ENCODE results near the gene FIS1.
A peak's percentile ranks its signal among the peaks of the same experiment; 100 is the strongest.

The FIS1 gene

DNA sequence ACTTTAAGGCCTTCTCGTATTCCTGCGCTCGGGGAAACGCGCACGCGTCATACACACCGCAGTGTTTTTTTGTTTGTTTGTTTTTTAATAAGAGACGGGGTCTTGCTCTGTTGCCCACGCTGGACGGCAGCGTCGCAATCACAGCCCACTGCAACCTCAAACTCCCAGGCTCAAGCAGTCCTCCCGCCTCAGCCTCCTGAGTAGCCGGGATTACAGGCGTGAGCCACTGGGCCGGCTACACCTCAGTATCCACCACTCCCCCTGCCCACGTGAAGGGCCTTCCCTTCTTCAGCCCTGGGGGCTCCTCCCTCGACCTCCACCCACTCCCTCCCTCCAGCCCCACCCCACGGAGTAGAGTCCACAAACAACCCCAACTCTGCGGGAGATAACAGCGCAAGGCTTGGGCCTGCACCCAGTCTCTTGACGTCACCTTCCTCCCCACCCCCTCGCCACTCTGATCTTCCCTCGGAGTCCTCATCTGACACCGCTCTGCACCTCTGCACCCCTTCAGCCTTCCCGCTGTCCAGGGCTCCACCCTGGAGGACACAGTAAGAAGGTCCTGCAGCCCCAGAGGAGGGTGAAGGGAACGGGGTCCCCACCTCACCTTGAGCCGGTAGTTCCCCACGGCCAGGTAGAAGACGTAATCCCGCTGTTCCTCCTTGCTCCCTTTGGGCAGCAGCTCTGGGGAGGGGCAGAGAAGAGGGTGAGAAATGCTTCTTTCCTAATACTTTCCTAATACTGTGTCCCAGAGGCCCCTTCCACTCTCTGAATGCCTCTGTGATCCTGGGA lies 4.5 kb downstream of the FIS1 start:
- Mint-ChIP-seq H3K36me3 (peaks cover 33% of the 10 kb centered on the region), H3K4me3 (no peak overlapping the region), H3K9me3 (no peaks in the 10 kb centered on the region), H3K27ac (no peak overlapping the region), H3K27me3 (no peaks in the 10 kb centered on the region), H3K4me1 (peaks cover 21% of the 10 kb centered on the region)
- ATAC-seq: no peak

DNA sequence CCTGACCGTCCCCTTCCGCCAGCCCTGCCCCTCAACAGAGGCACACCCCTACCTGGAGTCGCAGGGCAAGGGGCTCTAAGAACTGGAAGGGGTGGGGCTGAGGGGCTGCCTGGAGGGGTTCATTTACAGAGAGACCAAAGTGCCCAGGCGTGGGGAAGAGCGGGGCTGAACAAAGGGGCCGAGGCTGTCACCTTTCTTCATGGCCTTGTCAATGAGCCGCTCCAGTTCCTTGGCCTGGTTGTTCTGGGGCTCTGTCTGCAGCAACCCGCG lies 5.0 kb downstream of the FIS1 start:
- no peak overlapping the region for H3K27ac Mint-ChIP-seq
- H3K9me3 Mint-ChIP-seq: no peaks in the 10 kb centered on the region
- no peak for ATAC-seq
- H3K36me3 Mint-ChIP-seq: peaks cover 27% of the 10 kb centered on the region
- peaks cover 15% of the 10 kb centered on the region for H3K4me1 Mint-ChIP-seq
- H3K27me3 Mint-ChIP-seq: no peaks in the 10 kb centered on the region
- H3K4me3 Mint-ChIP-seq: no peak overlapping the region

DNA sequence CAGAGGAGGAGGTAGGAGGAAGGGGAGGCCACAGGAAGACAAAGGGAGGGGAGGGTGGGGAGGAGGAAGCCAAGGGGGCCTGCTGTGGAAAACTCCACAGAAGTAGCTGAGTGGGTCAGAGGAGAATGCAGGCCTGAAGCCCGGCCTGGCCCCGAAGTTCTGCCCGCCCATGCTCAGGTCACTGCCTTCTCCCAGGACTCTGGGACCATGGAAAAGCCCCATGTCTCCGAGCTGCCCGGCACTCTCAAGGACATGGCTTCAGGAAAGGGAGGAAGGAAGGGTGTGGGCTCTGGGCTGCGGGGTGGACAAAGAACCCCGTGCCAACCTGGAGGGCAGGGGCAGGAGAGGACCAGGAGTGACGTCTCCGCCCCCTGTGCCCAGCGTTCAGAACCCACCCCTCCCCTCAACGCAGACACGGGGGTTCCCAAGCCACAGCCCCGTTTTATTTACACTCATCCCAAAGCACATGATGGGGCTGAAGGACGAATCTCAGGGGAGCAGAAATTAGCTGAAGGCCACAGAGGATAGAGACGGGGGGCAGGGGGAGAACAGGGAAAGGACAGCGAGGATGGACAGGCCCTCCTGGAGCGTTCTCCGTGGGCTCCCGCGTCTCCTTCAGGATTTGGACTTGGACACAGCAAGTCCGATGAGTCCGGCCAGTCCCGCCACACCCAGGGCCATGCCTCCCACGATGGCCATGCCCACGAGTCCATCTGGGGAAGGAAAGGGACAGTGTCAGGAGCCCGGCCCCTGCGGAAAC lies 5.5 kb downstream of the FIS1 start:
- peaks cover 26% of the 10 kb centered on the region for H3K36me3 Mint-ChIP-seq
- H3K27ac Mint-ChIP-seq: no peak overlapping the region
- no peak overlapping the region for H3K4me3 Mint-ChIP-seq
- no peaks in the 10 kb centered on the region for H3K27me3 Mint-ChIP-seq
- no peaks in the 10 kb centered on the region for H3K9me3 Mint-ChIP-seq
- no peak for ATAC-seq
- peaks cover 14% of the 10 kb centered on the region for H3K4me1 Mint-ChIP-seq

DNA sequence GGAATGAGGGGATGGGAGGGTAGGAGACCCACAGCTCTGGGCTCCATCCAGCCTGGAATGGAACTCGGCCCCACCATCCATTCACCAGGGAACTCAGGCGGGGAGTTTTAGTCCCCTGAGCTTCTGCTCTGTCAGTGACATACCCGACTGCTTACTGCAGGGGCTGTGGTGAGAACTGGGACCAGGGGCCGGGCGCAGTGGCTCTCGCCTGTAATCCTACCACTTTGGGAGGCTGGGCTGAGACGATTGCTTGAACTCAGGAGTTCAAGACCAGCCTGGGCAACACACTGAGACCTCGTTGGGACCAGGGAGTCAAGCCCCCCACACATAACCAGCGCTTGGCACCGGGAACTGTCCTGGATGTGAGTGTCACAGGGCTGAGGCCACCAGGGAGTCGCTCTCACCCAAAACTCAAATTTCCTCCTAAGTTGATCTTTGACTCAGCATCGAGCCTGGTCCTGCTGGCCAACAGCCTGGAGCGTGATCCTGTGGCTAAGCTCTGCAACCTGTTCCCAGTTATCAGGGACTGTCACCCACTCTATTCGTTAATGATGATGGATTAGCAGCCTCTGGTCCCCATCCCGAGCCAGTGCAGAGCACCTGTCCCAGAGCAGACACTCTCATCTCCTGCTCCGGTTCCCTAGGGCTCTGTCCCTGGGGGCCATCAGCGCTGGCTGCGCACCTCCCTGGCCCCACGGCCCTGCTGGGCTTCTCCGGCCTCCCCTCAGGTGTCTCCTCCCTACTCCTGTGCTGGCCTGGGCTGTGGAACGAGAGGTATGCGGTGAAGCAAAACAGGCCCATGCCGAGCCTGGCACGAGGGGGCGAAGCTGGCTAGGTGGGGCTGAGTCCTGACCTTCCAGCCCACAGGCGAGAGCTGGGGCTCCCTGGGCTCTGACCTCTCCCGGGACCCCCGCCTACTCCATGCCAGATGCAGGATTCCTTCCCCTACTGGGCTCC lies 6.4 kb downstream of the FIS1 start:
- Mint-ChIP-seq H3K27me3 (no peaks in the 10 kb centered on the region), H3K9me3 (no peaks in the 10 kb centered on the region), H3K4me3 (no peak overlapping the region), H3K27ac (no peak overlapping the region), H3K4me1 (peaks cover 5% of the 10 kb centered on the region), H3K36me3 (peaks cover 26% of the 10 kb centered on the region)
- ATAC-seq: no peak

DNA sequence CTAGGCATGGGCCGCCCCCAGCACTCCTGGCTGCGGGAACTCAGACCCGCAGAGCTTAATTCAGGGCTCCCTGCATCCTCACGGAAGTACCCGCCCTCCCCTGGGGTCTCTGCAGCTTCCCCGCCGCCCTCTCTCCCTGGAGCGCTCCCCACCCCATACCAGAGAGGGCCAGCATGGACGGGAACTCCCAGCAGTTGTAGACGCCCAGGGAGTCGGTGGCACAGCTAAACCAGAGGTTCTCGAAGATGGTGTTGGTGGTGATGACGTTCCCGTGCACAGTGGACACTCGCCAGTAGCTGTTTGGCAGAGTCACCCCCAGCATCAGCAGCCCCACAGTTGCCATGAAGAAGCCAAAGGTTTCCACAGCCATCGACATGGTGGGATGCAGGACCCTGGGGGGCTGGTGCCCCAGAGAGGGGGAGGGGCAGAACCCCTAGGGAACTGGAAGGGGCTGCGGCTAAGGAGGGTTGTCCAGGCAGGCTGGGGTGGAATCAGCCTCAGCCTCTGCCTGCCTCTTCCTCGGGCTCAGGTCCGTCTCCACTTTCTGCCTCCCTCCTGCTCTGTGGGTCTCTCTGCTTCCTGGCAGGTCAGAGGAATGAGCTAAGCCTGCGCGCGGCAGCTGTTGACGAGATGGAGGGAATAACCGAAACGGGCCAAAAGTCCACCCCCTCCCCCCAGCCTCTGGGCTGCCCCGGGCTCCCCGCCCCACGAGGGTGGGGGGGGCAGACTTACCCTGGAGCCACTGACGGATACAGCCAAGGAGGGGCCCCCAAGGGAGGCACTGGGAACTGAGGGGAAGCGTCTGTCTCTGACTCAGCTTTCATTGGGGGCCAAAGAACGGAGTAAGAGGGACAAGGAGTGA lies 7.4 kb downstream of the FIS1 start, which contains the start of gene CLDN15:
Gene CLDN15, minus strand, starts transcription at position 597 of the 862 bp plus-strand sequence. Its CDS starts 221 bp downstream, at position 376.
- Mint-ChIP-seq H3K4me3 (no peak within 1 kb of the TSS), H3K27me3 (no peaks in the 10 kb centered on the region), H3K4me1 (peaks cover 4% of the 10 kb centered on the region), H3K9me3 (no peaks in the 10 kb centered on the region), H3K36me3 (peaks cover 26% of the 10 kb centered on the region), H3K27ac (no peak within 1 kb of the TSS)
- ATAC-seq: no peak

DNA sequence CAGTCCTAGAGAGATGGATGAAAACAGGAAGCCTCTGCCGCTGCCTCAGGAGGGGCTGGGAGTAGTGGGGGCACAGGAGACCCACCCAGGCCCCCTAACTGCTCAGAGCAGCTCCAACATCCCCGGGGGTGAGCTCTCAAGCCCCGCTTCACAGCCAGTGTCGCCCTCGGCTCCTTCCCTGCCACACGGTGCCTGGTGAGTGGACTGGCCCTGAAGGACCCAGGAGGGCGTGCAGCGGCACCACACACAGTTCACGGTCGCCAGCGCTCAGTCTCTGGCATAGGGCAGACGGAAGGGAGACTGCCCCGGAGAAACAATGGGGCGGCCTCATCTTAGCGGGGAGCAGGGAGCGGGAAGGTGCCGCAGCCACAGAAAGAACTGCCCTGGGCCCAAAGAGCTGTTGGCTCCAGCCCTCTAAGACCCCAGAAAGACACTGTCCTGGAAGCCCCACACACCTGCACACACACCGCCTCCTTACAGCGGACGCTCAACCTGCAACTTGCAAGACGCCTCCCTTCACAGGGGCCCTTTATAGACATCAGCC lies 8.5 kb downstream of the FIS1 start:
- no peaks in the 10 kb centered on the region for H3K9me3 Mint-ChIP-seq
- H3K4me1 Mint-ChIP-seq: peaks cover 4% of the 10 kb centered on the region
- H3K27me3 Mint-ChIP-seq: no peaks in the 10 kb centered on the region
- H3K36me3 Mint-ChIP-seq: peaks cover 26% of the 10 kb centered on the region
- H3K4me3 Mint-ChIP-seq: no peak overlapping the region
- no peak for ATAC-seq
- no peak overlapping the region for H3K27ac Mint-ChIP-seq

DNA sequence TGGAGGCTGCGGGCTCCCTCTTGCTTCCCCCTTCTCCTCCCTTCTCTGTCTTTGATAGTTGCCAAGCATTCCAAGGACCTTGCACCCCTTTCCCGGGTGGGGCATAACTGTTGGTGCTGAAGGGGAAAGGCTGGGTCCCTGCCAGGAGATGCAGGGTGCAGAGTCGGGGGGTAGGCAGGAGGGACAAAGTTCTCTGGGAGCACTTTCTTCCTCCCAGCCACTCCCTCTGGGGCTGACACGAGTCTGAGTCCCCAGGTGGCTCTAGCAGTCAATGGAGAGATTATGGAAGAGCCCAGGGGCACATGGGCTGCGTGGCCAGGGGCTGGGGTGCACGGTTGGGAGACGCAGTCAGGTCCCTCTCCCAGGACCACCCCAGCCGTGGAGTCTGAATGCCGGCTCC lies 9.4 kb downstream of the FIS1 start:
- Mint-ChIP-seq H3K27me3 (no peaks in the 10 kb centered on the region), H3K36me3 (peaks cover 23% of the 10 kb centered on the region), H3K4me1 (peaks cover under 1% of the 10 kb centered on the region), H3K27ac (no peak overlapping the region), H3K4me3 (no peak overlapping the region), H3K9me3 (no peaks in the 10 kb centered on the region)
- ATAC-seq: no peak

DNA sequence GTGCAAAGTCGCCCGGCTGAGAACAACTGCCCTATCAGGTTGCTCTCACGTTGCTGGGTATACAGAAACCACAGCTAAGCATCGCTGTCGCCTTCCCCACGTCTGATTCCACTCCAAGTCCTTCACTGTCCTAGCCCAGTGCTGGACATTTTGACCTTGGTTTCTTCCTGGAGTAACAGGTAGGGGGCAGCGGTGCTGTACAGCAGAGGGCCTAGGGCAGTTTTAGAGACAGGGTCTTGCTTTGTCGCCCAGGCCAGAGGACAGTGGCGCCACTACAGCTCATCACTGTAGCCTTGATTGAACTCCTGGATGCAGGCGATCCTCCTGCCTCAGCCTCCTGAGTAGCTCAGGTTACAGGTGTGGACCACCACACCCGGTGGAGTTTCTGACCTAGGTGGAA lies 9.8 kb downstream of the FIS1 start:
- H3K9me3 Mint-ChIP-seq: no peaks in the 10 kb centered on the region
- peaks cover 23% of the 10 kb centered on the region for H3K36me3 Mint-ChIP-seq
- no peak overlapping the region for H3K4me3 Mint-ChIP-seq
- H3K27ac Mint-ChIP-seq: no peak overlapping the region
- ATAC-seq: no peak
- no peaks in the 10 kb centered on the region for H3K27me3 Mint-ChIP-seq
- H3K4me1 Mint-ChIP-seq: no peaks in the 10 kb centered on the region

DNA sequence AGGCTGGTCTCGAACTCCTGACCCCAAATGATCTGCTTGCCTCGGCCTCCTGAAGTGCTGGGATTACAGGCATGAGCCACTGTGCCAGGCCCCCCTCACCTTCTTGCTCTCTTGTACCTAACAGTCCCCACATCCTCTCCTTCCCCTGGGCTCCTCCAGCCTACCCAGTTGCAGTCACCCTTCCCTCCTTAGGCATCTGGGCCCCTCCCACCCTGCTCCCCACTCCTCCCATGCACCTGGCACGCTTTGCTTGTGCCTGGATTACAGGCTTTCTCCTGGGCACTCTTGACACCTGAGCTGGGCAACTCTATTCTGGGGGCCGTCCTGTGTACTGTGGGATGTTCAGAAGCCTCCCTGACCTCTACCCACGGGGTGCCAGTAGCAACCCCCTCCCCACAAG lies 10.2 kb downstream of the FIS1 start:
- Mint-ChIP-seq H3K9me3 (no peaks in the 10 kb centered on the region), H3K27ac (no peak overlapping the region), H3K27me3 (no peaks in the 10 kb centered on the region), H3K36me3 (peaks cover 23% of the 10 kb centered on the region), H3K4me3 (no peak overlapping the region), H3K4me1 (no peaks in the 10 kb centered on the region)
- ATAC-seq: no peak

DNA sequence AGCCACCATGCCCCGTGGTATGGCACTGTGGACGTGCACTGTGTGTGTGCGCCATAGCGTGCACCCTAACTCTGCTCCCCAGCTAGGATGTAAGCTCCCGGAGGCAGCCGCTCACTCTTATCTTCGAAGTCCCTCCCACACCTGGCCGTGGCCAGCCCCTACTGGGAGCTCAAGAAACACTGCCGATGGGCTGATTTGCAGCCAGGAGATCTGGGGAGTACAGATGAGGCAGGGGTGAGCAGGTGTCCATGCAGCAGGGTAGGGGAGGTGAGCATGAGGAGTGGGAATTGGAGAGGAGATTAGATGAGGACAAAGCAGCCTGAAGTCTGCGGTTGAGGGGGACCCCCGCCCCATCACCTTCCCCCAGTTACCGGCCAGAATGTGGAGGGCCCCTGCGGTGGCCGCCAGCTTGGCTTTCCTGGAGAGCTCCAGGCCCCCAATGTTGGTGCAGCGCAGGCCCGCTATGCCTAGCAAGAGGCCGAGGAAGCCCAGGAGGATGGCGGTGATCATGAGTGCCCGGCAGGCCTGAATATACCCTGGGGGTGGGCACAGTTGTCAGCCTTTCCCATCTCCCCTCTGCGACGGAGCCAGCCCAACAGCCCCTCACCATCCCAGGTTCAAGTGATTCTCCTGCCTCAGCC lies 10.9 kb downstream of the FIS1 start:
- Mint-ChIP-seq H3K9me3 (no peaks in the 10 kb centered on the region), H3K4me1 (no peaks in the 10 kb centered on the region), H3K27ac (no peak overlapping the region), H3K36me3 (peaks cover 25% of the 10 kb centered on the region), H3K4me3 (no peak overlapping the region), H3K27me3 (no peaks in the 10 kb centered on the region)
- no peak for ATAC-seq

DNA sequence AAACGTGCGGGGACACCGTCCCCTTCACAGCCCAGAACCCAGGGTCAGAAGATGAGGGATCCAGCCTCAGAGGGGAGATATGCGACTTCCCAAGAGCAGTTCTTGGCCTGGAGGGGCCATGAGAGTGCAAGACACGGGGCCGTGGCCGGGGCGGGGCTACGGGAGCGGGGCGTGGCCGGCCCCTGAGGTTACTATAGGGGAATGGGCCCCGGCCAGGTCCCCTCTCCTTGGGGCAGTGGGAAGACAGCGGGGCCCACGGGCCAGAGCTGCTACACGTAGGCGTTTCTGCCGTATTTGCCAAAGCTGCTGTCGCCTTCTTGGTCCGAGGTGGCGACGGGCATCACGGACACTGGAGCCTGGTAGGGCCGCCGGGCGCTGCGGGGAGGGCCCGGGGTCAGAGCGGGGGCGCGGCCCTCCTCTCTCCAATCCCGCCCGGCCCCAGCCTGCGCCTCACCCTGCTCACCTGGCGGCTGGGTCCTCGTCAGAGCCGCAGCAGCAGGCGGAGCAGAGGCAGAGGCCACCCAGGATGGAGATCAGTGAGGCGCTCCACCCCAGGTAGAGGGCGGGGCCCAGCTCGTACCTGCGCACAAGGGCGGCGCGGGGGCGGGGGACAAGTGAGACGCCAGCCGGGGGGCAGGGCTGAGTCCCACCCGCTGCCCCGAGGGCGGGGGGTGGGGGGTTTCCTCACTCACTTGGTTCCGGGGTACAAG lies 12.6 kb downstream of the FIS1 start:
- peak; percentile 45 for ATAC-seq
- Mint-ChIP-seq H3K4me3 (no peak overlapping the region), H3K27me3 (no peaks in the 10 kb centered on the region), H3K36me3 (peaks cover 16% of the 10 kb centered on the region), H3K27ac (no peak overlapping the region), H3K4me1 (no peaks in the 10 kb centered on the region), H3K9me3 (no peaks in the 10 kb centered on the region)

DNA sequence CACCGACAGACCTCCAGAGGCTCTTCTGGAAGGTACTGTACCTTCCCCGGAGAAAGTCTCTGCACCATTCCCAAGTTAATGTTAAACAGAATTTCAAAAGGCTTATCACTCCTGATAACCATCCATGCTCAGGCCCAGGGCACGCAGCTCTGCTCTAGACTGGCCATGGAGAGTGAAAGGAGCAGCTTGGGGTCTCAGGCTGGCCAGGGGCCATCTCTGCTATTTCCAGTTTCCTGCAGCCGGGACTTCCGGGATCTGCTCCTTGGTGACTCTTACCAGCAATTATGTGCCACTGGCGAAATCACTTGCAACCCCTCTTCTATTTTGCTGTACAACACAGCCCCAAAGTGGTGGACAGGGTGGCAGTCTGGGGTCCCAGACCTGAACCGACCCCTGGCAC lies 13.2 kb downstream of the FIS1 start:
- H3K4me3 Mint-ChIP-seq: no peak overlapping the region
- H3K4me1 Mint-ChIP-seq: no peaks in the 10 kb centered on the region
- H3K27me3 Mint-ChIP-seq: no peaks in the 10 kb centered on the region
- no peak for ATAC-seq
- peaks cover 22% of the 10 kb centered on the region for H3K36me3 Mint-ChIP-seq
- H3K27ac Mint-ChIP-seq: no peak overlapping the region
- no peaks in the 10 kb centered on the region for H3K9me3 Mint-ChIP-seq

DNA sequence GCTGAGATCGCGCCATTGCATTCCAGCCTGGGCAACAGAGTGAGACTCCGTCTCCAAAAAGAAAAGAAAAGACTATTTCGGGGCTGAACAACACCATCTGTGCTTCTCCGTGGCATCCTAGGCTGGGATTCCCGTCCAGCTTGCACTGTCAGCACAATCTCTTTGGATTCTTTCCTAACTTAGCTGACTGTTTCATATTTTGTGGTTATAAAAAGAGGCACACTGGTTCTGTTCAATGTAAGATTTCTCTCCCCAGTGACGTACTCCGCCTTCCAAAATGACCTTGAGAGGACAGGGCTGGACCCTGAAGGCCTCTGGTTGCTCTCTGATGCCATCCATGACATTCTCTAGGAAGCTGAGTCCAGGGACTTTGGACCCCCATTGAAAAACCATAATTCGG lies 18.2 kb downstream of the FIS1 start:
- H3K4me1 Mint-ChIP-seq: peaks cover 7% of the 10 kb centered on the region
- no peak overlapping the region for H3K27ac Mint-ChIP-seq
- no peaks in the 10 kb centered on the region for H3K27me3 Mint-ChIP-seq
- no peaks in the 10 kb centered on the region for H3K9me3 Mint-ChIP-seq
- H3K36me3 Mint-ChIP-seq: peaks cover 59% of the 10 kb centered on the region
- ATAC-seq: no peak
- no peak overlapping the region for H3K4me3 Mint-ChIP-seq
